Esophagus muscularis mucosa (tissue), 4 donors: Measurements from ENCODE around the gene XAB2.

Source experiments
- CTCF ChIP-seq, 3 experiments: fragments of 200-600 bp in 2 of 3; fragments of 450-650 bp in 1 of 3; sonication (generic) in 2 of 3; IDR thresholded peaks; one replicate each; pipeline ENCODE4 v1.5.1; 2017 to 2019; ENCODE audit warnings: antibody characterized with exemption in 3 of 3, mild to moderate bottlenecking in 2 of 3, moderate library complexity in 1 of 3
- EP300 ChIP-seq: sonication (generic); formaldehyde crosslinking; IDR thresholded peaks from one replicate; pipeline ENCODE4 v1.6.1; 2017; ENCODE audit warnings: antibody characterized with exemption
- POLR2A ChIP-seq: fragments of 450-650 bp; IDR thresholded peaks from one replicate; pipeline ENCODE4 v1.6.1; 2017; ENCODE audit warnings: antibody characterized with exemption, moderate library complexity, mild to moderate bottlenecking, low read depth
- POLR2AphosphoS5 ChIP-seq, 2 donors: sonication (generic); formaldehyde crosslinking; IDR thresholded peaks; one replicate each; pipeline ENCODE4 v1.6.1; 2017; ENCODE audit warnings: antibody characterized with exemption in 2 of 2

- no peak for TF ChIP-seq POLR2AphosphoS5 (IDR thresholded peaks at IDR 0.05)
- no peak for TF ChIP-seq CTCF (IDR thresholded peaks at IDR 0.05)
- no peak for TF ChIP-seq POLR2A
- no peak for TF ChIP-seq EP300
These were observed 40.9 kb upstream of the XAB2 start for GRCh38 chr19:7670150-7670783.
